IPS-20b (cell line): Measurements from ENCODE around the gene FCN2.

Source experiments
- H3K27ac ChIP-seq: one replicate; pipeline ENCODE4 v1.5.1; 2013; ENCODE audit warnings: low read length
- H3K27me3 ChIP-seq: 2 replicates; pipeline ENCODE4 v1.6.1; 2013; ENCODE audit warnings: mild to moderate bottlenecking, low read length, inconsistent platforms; ENCODE audit not compliant: insufficient read depth
- H3K36me3 ChIP-seq: 2 replicates; pipeline ENCODE4 v1.6.1; 2013; ENCODE audit warnings: low read depth, mild to moderate bottlenecking, inconsistent platforms, low read length, moderate library complexity; ENCODE audit not compliant: insufficient read depth
- H3K4me1 ChIP-seq: 2 replicates; pipeline ENCODE4 v1.6.1; 2013; ENCODE audit warnings: mild to moderate bottlenecking, control low read depth, inconsistent platforms, low read length, moderate library complexity; ENCODE audit not compliant: insufficient read depth
- H3K4me3 ChIP-seq: 2 replicates; pipeline ENCODE4 v1.5.1; 2013; ENCODE audit warnings: mild to moderate bottlenecking, low read length, inconsistent platforms
- H3K9ac ChIP-seq: 2 replicates; pipeline ENCODE4 v1.6.1; 2013; ENCODE audit warnings: low read depth, mild to moderate bottlenecking, inconsistent platforms, low read length, moderate library complexity
- H3K9me3 ChIP-seq: 2 replicates; pipeline ENCODE4 v1.6.1; 2013; ENCODE audit warnings: mild to moderate bottlenecking, low read depth, low read length, inconsistent platforms; ENCODE audit not compliant: insufficient read depth

The FCN2 gene

DNA sequence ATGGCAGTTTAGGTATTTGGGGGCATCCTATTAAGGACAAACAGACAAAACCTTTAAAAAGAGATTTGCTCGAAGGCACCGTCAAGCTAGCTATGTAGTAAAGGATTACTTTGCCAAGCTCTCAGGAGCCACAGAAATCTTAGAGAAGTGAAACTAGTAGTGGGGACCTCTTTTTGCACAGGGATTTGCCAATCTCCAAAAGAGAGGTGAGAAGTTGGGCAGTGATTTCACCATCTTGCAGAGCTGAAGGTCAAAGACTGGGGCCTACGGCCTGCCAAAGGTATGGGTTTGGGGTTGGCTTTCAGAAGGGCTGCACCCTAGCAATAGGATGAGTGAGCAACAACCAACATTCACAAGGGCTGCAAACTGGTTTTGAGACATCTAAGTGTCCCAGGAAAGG, 38.7 kb downstream of the FCN2 start:
- H3K4me3 ChIP-seq = no peak overlapping the region
- H3K9me3 ChIP-seq = peaks cover 11% of the 10 kb centered on the region
- no peak overlapping the region for H3K9ac ChIP-seq
- H3K36me3 ChIP-seq = no peaks in the 10 kb centered on the region
- H3K27ac ChIP-seq = no peak overlapping the region
- H3K4me1 ChIP-seq = no peaks in the 10 kb centered on the region
- H3K27me3 ChIP-seq = no peaks in the 10 kb centered on the region

DNA sequence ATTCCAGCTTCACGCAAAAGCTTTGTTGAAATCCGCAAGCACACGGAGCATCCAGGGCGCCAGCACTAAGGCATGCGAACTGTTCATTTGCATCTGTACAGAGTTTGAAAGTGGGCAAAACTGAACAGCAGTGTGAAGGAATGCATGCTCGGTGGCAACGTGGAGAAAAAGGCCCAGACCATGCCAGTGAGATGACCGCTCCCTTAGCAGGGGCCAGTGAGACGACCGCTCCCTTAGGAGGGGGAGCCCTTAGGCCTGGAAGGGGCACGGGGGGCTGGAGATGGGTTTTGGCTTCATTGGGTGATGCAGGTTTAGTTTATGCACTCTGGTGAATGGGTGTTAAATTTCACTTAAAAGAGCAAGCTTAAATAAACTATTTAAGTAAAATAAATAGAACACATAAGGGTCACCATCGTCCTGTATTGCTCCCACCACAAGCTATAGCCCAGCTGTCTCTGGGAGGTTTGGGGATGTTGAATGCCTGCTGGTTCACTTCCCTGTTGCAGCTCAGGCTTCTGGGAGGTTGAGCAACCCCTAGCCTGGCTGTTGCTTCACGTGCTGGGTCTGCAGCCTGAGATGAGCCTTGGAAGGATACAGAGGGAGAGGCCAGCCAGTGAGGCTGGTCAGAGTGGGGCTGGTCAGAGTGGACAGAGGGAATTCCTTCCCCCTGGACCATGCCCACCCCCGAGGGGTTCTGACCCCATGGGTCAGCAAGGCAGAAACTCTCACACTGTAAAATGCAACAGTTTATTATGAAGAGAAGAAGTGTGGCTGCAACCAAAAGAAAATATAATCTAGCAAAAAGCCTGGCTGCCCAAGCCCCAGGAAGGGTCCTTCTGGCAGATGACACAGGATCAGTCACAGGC, 41.7 kb downstream of the FCN2 start:
- no peaks in the 10 kb centered on the region for H3K36me3 ChIP-seq
- H3K27me3 ChIP-seq = no peaks in the 10 kb centered on the region
- H3K27ac ChIP-seq = no peak overlapping the region
- H3K9me3 ChIP-seq = peaks cover 11% of the 10 kb centered on the region
- no peaks in the 10 kb centered on the region for H3K4me1 ChIP-seq
- H3K4me3 ChIP-seq = no peak overlapping the region
- no peak overlapping the region for H3K9ac ChIP-seq

DNA sequence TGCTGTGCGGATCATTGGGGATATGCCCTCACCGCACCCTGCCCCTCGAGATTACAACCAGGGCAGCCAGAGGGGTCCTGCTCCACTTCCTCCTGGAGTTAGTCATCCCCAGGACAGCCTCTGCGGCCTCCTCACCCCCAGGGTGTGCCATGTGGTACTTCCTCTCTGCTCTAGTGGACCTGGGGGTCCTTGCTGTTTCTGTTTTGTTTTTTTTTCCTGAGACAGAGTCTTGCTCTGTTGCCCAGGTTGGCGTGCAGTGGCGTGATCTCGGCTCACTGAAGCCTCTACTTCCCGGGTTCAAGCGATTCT, 42.3 kb downstream of the FCN2 start:
- no peak overlapping the region for H3K27ac ChIP-seq
- H3K4me3 ChIP-seq = no peak overlapping the region
- no peak overlapping the region for H3K9ac ChIP-seq
- H3K36me3 ChIP-seq = no peaks in the 10 kb centered on the region
- peaks cover 11% of the 10 kb centered on the region for H3K9me3 ChIP-seq
- H3K4me1 ChIP-seq = no peaks in the 10 kb centered on the region
- H3K27me3 ChIP-seq = no peaks in the 10 kb centered on the region

DNA sequence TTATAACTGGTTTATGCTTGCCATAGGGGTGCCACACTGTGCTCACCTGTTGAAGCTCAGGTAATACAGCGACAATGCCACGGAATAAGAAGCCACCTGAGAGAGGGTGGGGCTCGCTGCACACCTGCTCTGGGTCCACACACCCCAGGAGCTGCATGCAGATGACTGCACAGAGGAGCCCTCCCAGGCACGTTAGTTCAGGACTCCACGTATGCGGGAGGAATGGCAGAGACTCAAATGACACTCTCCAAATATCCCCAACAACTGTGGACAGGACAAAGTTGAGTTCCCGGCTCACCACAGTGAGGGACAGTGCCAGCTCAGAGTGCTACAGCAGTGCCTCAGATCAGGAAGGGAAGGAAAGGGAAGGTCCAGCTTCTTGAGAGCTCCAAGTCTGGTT, 42.9 kb downstream of the FCN2 start:
- no peak overlapping the region for H3K27ac ChIP-seq
- H3K27me3 ChIP-seq = no peaks in the 10 kb centered on the region
- H3K9me3 ChIP-seq = peaks cover 11% of the 10 kb centered on the region
- no peak overlapping the region for H3K9ac ChIP-seq
- no peak overlapping the region for H3K4me3 ChIP-seq
- no peaks in the 10 kb centered on the region for H3K36me3 ChIP-seq
- no peaks in the 10 kb centered on the region for H3K4me1 ChIP-seq

DNA sequence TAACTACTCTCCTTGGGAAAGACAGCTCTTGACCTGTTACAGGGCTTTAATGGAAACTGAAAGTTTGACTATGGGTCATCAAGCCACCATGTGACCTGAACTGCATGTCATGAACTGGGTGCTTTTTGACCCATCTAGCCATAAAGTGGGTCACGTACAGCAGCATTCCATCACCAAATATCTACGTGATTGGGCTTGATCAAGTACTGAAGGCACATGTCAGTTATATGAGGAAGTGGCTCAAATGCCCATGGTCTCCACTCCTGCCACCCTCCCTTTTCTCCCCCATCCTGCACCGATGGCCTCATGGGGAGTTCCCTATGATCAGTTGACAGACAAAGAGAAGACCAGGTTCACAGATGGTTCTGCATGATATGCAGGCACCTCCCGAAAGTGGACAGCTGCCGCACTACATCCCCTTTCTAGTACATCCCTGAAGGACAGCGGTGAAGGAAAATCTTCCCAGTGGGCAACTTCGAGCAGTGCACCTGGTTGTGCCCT, 44.5 kb downstream of the FCN2 start:
- H3K27ac ChIP-seq = no peak overlapping the region
- no peak overlapping the region for H3K4me3 ChIP-seq
- no peaks in the 10 kb centered on the region; the same call in 1 of the 2 replicates for H3K9me3 ChIP-seq
- no peaks in the 10 kb centered on the region for H3K27me3 ChIP-seq
- no peaks in the 10 kb centered on the region for H3K4me1 ChIP-seq
- H3K36me3 ChIP-seq = no peaks in the 10 kb centered on the region
- H3K9ac ChIP-seq = no peak overlapping the region

DNA sequence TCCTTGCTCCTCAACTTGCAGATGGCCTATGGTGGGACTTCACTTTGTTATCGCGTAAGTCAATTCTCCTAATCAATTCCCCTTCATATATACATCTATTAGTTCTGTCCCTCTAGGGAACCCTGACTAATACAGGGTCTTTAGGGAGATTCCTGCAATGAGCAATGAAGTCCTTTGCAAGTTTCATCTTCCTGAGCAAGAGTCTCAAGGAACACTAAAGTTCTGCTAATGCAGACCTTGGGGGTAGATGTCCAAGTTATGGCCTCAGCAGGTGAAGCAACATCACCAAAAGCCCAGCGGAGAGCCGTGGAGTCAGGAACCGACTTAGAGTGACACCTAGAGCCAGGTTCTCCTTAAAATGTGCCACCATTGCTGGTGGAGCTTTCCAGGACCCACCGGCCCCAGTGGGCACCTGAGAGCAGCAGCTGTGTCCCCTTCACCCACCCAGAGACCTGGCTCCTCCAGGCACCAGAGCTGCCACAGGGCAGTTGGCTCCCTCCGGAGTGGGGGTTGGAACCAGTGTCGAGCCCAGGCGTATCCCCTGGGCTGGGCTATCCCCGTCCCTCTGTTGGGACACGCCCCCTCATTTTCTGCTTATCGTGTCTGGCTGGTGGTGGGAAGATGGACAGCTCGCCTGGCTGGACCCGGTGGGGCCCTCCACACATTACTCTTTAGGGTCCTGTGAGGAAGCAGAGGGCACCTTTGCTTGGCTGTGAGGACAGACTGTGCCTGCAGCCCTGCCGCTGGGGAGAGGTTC, 48.0 kb downstream of the FCN2 start:
- no peaks in the 10 kb centered on the region for H3K4me1 ChIP-seq
- H3K36me3 ChIP-seq = no peaks in the 10 kb centered on the region
- H3K27ac ChIP-seq = no peak overlapping the region
- H3K9ac ChIP-seq = no peak overlapping the region
- H3K9me3 ChIP-seq = no peaks in the 10 kb centered on the region
- no peaks in the 10 kb centered on the region for H3K27me3 ChIP-seq
- no peak overlapping the region for H3K4me3 ChIP-seq

DNA sequence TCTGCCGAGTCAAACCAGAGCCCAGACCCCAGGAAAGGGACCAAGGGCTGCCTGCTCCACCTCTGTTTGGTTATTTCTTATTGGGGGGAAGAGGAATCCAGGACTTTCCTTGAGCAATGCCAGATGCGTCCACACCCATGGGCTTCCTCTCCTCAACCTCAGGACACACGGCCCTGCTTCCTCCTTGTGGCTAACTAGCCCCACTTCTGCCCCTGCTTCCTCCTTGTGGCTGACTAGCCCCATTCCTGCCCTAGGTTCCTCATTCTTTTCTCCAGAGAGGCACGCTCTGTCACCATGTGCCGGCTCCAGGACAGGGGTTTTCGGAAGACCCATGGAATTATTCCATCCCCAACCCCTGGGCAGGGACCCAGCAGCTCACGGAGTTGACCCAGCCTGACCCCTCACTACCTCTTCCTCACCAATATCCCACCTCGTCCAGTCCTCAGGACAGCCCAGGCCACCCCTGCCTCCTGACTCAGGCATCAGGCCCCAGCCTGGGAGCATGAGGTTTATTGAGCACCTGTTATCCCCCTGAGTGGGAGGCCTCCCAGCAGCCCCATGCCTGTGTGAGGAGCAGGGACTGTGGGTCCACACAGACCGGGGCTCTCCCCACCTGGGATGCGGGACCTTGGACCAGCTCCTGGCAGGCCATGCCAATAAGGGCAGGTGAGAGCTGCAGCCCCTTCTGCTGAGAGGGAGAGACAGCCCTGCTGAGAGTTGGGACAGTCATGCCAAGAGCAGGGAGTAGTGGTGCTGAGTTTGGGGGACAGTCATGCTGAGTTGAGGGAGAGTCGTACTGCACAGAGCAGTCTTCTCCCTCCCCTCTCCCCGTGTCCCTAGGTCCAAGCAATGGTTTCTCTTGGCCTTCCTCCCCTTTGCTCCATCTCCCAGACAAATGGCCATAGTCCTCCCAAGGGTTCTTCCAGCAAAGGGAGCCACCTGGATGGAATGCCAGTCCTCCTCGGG, 48.9 kb downstream of the FCN2 start:
- H3K9ac ChIP-seq = no peak overlapping the region
- H3K9me3 ChIP-seq = no peaks in the 10 kb centered on the region
- H3K27ac ChIP-seq = no peak overlapping the region
- H3K4me1 ChIP-seq = no peaks in the 10 kb centered on the region
- no peaks in the 10 kb centered on the region for H3K36me3 ChIP-seq
- H3K27me3 ChIP-seq = no peaks in the 10 kb centered on the region
- no peak overlapping the region for H3K4me3 ChIP-seq

DNA sequence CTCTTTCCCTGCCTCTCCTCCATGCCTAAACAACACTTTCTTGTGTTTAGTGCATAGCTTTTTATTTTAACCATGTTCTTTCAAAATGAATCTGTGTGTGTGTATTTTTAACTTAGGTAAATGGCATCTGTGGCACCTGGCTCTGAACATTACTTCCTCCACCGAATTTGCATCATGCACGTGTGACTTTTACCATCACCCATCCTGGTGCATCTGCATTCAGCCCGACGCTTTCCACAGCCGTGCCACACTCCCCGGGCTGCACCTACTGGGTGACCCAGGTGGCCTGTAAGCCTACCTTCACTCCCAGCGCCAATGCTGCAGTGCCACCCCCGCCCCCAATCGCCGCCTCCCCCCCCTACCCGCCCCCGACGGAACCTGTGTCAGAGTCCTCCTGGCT, 49.8 kb downstream of the FCN2 start:
- H3K36me3 ChIP-seq = no peaks in the 10 kb centered on the region
- H3K27me3 ChIP-seq = no peaks in the 10 kb centered on the region
- H3K27ac ChIP-seq = no peak overlapping the region
- H3K4me1 ChIP-seq = peaks cover 4% of the 10 kb centered on the region; the same call in 1 of the 2 replicates
- H3K4me3 ChIP-seq = no peak overlapping the region
- H3K9ac ChIP-seq = no peak overlapping the region
- H3K9me3 ChIP-seq = no peaks in the 10 kb centered on the region

DNA sequence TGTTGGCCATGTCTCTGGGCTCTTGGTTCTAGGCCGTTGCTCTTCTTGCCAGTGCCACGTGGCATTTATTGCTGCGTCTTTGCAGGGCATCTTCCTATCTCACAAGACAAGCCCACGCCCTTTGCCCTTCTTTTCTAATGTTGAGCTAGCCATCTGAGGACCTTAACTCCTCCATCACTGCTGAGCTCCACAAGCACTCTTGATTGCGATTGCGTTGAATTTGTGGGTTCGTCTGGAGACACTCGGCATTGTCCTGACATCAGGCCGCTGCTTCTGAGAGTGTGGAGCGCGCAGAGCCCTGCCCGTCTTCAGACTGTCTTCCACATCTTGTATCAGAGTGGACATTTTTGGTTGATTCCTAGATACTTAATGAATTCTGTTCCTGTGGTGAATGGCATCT, 51.6 kb downstream of the FCN2 start:
- Histone ChIP-seq H3K4me3 (no peak overlapping the region), H3K9ac (no peak overlapping the region), H3K27me3 (no peaks in the 10 kb centered on the region), H3K4me1 (peaks cover 4% of the 10 kb centered on the region; the same call in 1 of the 2 replicates), H3K27ac (no peak overlapping the region), H3K36me3 (no peaks in the 10 kb centered on the region), H3K9me3 (no peaks in the 10 kb centered on the region)

DNA sequence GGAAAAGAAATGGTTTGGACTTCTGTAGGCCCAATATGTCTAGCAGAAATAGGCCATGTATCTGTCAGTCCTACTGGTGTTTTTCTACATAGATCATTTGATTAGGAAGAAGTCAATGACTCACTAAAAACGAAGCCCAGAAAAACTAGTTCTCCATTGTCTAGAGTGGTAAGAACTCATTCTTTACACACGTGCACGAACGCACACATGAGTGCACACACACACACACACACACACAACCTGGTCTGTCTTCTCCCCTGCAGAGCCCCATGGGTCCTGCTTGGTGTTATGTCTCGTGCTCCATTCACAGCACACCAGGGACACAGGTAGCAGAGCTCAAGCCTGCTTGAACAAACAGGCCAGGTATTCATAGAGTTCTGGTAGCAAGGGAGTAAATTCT, 52.0 kb downstream of the FCN2 start:
- Histone ChIP-seq H3K27me3 (no peaks in the 10 kb centered on the region), H3K9ac (no peak overlapping the region), H3K27ac (no peak overlapping the region), H3K4me1 (peaks cover 4% of the 10 kb centered on the region; the same call in 1 of the 2 replicates), H3K9me3 (no peaks in the 10 kb centered on the region), H3K4me3 (no peak overlapping the region), H3K36me3 (no peaks in the 10 kb centered on the region)

DNA sequence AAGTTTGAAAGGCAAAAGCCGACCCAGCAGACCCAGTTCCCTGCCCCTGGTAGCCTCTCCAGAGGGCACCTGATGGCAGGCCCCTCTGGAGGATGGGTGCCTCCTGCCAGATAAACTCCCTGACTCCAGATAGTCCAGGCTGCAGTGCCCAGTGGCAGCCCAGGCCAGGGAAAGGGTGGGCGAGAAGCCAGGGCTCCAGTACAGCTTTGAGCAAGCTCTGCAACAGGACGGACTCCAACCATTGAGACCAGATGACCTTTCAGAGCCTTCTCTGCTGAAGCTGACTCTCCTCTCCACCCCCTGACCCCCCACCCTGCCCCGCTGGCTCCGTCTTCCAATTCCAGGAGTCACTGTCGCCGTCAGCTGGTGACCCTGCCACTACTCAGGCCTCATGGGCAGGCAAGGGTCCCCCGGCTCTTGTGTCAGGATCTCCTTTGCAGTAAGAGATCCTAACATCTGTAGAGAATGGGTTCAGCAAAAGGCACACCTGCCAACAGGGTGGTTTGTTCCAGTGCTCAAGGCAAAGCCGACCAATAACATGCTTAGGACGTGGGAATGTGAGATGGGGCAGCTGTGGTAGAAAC, 52.6 kb downstream of the FCN2 start:
- peaks cover 4% of the 10 kb centered on the region; the same call in 1 of the 2 replicates for H3K4me1 ChIP-seq
- no peak overlapping the region for H3K27ac ChIP-seq
- no peaks in the 10 kb centered on the region for H3K36me3 ChIP-seq
- H3K9ac ChIP-seq = no peak overlapping the region
- no peaks in the 10 kb centered on the region for H3K9me3 ChIP-seq
- no peaks in the 10 kb centered on the region for H3K27me3 ChIP-seq
- H3K4me3 ChIP-seq = no peak overlapping the region
